ENCODE measurements around the gene RCOR1. TPM values are rescaled to one million over a fixed set of nuclear protein-coding genes. Genes with fewer than 3 reads are reported as not detected.
"Not testable (repeated sequence)": the region's sequence is repeated elsewhere in the genome, so short reads cannot be mapped to it uniquely, and the experiment has no call there.

RCOR1 gene
- total RNA-seq, 4 donors from 2014 or later = 12.6 to 20.9 (median 15.7) TPM

DNA sequence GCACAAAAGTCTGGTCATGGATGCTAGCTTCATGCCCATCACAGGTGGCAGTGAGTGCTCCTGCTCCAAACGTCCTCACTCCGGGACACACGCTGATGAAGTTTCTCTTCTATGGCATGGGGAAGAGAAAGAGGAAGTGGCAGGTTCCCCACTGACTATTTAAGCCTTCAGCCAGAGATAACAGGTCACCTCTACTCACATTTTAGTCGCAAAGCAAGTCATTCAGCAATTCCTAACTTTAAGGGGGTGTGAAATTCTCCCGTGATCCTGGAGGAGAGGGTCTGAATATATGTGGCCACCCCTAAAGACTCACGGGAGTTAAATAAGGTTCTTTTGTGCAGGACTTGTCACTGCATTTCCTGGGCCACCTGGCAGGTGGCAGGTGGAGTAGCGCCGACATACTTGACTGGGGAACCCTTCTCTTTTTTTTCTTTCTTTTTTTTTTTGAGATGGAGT, 18.8 kb upstream of the RCOR1 start:
- TF ChIP-seq, protein P1, sequence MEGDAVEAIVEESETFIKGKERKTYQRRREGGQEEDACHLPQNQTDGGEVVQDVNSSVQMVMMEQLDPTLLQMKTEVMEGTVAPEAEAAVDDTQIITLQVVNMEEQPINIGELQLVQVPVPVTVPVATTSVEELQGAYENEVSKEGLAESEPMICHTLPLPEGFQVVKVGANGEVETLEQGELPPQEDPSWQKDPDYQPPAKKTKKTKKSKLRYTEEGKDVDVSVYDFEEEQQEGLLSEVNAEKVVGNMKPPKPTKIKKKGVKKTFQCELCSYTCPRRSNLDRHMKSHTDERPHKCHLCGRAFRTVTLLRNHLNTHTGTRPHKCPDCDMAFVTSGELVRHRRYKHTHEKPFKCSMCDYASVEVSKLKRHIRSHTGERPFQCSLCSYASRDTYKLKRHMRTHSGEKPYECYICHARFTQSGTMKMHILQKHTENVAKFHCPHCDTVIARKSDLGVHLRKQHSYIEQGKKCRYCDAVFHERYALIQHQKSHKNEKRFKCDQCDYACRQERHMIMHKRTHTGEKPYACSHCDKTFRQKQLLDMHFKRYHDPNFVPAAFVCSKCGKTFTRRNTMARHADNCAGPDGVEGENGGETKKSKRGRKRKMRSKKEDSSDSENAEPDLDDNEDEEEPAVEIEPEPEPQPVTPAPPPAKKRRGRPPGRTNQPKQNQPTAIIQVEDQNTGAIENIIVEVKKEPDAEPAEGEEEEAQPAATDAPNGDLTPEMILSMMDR (IDR thresholded peaks at IDR 0.05) = no peak
- DNase-seq (ENCODE audit: low spot score) = no peak
- ATAC-seq (ENCODE audit: low FRiP score) = no peak

DNA sequence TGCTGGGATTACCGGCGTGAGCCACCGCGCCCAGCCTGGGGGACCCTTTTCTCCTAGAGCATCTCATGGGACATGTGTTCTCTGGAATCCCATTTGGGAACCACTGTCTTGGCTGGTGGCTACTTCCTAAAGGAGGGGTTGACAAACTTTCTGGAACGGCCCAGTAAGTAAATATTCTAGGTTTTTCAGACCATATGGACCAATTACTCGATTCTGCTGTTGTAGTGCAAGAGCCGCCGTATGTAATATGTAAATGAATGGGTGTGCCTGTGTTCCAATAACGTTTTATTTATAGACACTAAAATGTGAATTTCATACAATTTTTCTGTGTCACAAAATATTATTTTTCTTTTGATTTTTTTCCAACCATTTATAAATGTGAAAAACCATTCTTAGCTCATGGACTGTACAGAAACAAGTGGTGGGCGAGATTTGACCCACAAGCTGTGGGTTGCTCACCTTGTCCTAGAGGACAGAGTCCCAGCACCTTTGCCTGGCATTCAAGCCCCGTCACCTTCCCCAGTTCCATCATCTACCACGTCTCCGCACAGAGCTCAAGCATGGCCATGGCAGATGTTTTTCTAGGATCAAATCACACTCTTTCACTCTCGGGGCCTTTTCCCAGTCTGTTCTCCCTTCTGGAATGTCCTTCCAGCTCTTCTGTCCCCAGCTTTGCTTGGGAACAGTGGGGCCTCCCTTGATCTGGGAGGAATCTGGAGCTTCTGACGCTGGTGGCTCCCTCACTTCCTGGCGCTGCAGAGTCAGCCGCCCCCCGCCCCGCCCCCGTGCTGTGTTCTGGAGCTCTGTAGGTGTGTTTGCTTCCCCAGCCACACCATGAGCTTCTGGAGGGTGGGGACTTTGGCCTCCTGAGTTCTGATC, 17.9 kb upstream of the RCOR1 start:
- ATAC-seq (ENCODE audit: low FRiP score) (no peak), DNase-seq (ENCODE audit: low spot score) (no peak)
- TF ChIP-seq, protein P1 (IDR thresholded peaks at IDR 0.05) = no peak

DNA sequence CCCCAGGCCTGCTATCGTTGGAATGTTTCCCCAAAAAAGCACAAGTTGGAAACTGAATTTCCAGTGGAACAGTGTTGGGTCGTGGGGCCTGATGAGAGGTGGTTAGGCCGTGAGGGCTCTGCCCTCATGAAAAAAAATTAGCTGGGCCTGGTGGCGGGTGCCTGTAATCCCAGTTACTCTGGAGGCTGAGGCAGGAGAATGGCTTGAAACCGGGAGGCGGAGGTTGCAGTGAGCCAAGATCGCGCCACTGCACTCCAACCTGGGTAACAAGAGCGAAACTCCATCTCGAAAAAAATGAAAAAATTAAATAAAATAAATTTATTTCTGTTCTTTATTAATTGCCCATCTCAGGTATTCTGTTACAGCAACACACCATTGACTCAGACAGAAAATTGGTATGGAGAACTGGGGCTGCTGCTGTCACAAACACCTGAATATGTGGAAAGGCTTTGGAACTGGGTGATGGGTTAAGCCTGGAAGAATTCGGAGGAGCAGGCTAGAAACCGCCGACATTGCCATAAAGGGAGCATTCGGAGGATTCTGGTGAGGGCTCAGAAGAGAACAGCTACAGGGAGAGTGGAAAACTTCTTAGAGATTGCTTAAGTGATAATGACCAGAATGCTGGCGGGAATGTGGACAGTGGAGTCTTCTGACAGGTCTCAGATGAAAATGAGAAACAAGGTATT, 17.1 kb upstream of the RCOR1 start:
- no peak for DNase-seq (ENCODE audit: low spot score)
- TF ChIP-seq, protein P1 (IDR thresholded peaks at IDR 0.05) = no peak
- ATAC-seq (ENCODE audit: low FRiP score) = no peak

DNA sequence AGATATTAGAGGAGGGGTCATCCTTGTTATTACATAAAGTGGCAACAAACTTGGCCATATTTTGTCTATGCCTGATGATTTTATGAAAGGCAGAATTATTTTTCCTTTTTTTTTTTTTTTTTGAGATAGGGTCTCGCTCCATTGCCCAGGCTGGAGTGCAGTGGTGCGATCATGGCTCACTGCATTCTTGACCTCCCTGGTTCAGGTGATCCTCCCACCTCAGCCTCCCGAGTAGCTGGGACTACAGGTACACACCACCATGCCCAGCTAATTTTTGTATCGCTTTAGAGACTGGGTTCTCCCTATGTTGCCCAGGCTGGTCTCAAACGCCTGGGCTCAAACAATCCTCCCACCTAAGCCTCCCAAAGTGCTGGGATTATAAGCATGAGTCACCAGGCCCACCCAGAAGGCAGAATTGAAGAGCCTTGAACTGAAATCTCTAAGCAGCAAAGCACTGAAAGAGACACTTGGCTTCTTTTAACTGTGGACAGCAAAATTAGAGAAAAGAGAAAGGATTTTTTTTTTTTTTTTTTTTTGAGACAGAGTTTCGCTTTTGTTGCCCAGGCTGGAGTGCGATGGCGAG, 16.5 kb upstream of the RCOR1 start:
- DNase-seq (ENCODE audit: low spot score); ATAC-seq (ENCODE audit: low FRiP score): not testable (repeated sequence)

DNA sequence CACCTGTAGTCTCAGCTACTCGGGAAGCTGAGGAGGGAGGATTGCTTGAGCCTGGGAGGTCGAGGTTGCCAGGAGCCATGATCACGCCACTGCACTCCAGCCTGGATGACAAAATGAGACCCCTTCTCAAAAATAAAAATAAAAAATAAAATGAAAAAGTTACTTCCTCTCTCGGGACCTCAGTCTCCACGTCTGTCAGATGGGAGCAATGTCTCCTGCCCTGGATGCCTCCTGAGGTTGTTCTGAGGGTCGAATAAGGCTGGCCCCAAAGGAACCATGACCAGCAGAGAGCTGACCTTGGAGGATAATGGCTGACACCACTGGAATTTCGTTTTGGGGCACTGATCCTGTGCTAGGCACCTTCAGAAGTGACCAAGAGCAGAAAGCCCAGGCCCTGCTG, 13.6 kb upstream of the RCOR1 start:
- ATAC-seq (ENCODE audit: low FRiP score) (no peak), DNase-seq (ENCODE audit: low spot score) (no peak)
- TF ChIP-seq, protein P1 (IDR thresholded peaks at IDR 0.05) = no peak

DNA sequence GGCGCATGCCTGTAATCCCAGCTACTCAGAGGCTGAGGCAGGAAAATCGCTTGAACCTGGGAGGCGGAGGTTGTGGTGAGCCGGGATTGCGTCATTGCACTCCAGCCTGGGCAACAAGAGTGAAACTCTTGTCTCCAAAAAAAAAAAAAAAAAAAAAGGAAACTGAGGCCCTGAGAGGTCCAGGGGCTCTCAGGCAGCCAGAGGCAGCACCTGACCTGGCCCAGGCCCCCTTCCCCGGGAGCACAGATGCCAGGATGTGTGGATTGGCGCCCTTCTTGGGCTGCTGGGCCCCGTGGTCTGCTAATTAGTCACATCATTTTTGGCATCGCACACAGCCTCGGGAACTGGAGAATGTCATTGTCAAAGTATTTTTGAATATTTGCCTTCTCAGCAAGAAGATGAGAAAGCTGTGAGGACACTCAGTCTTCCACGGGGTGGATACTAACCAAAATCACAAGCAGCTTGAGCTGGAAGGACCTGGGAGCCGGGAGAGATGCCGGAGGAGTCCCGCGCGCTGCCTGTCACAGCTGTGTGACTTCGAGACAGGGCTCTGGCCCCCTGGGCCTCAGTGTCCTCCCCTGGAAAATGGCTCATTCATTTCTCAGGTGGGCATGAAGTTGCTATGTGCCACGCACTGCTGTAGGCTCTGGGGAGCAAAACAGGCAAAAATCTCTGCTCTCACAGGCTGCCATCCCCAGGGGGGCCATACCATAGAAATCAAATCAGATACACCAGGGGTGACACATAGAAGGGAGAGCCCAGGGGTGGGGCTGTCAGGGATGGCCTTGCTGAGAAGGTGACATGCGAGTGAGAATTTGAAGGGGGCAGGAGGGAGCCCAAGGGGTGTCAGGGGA, 12.5 kb upstream of the RCOR1 start:
- ATAC-seq (ENCODE audit: low FRiP score) (no peak), DNase-seq (ENCODE audit: low spot score) (no peak)
- TF ChIP-seq, protein P1 (IDR thresholded peaks at IDR 0.05) = no peak
